HepG2 (cell line): ENCODE results near the gene NPC1. TPM values are rescaled to one million over a fixed set of nuclear protein-coding genes. Genes with fewer than 3 reads are reported as not detected.

Experiments
- BATF2 ChIP-seq: sonication (generic); formaldehyde crosslinking; IDR thresholded peaks from 2 replicates; pipeline ENCODE4 v1.8.0; 2022; ENCODE audit warnings: mild to moderate bottlenecking, missing genetic modification reagents, moderate library complexity
- HDAC2 ChIP-seq: sonication (generic); formaldehyde crosslinking; IDR thresholded peaks from 2 replicates; pipeline ENCODE4 v1.4.0; 2020; ENCODE audit warnings: missing genetic modification reagents
- HINFP ChIP-seq: sonication (generic); formaldehyde crosslinking; IDR thresholded peaks from 2 replicates; pipeline ENCODE4 v1.4.0; 2020; ENCODE audit warnings: low read depth, mild to moderate bottlenecking, missing genetic modification reagents
- HMGA1 ChIP-seq: sonication (generic); formaldehyde crosslinking; conservative IDR thresholded peaks from 2 replicates; pipeline ENCODE4 v1.4.0; 2020; ENCODE audit warnings: missing genetic modification reagents
- ISL2 ChIP-seq: sonication (generic); formaldehyde crosslinking; IDR thresholded peaks from 2 replicates; pipeline ENCODE4 v1.5.0; 2020; ENCODE audit warnings: missing genetic modification reagents
- JUND ChIP-seq: sonication (generic); formaldehyde crosslinking; IDR thresholded peaks from 2 replicates; pipeline ENCODE4 v1.8.0; 2022; ENCODE audit warnings: mild to moderate bottlenecking, missing genetic modification reagents
- KDM5B ChIP-seq: sonication (generic); formaldehyde crosslinking; IDR thresholded peaks from 2 replicates; pipeline ENCODE4 v1.4.0; 2020; ENCODE audit warnings: missing genetic modification reagents, mild to moderate bottlenecking, borderline replicate concordance
- KLF6 ChIP-seq: IDR thresholded peaks from 2 replicates; pipeline ENCODE4 v1.8.0; 2016; ENCODE audit warnings: missing biosample characterization, missing genetic modification reagents
- MZF1 ChIP-seq: sonication (generic); formaldehyde crosslinking; IDR thresholded peaks from 2 replicates; pipeline ENCODE4 v1.8.1; 2023; ENCODE audit warnings: mild to moderate bottlenecking, missing genetic modification reagents, borderline replicate concordance
- NFIB ChIP-seq: sonication (generic); formaldehyde crosslinking; IDR thresholded peaks from 2 replicates; pipeline ENCODE4 v1.9.0; 2021; ENCODE audit warnings: missing genetic modification reagents, mild to moderate bottlenecking, borderline replicate concordance
- PRDM15 ChIP-seq: sonication (generic); formaldehyde crosslinking; IDR thresholded peaks from 2 replicates; pipeline ENCODE4 v1.4.0; 2020; ENCODE audit warnings: missing genetic modification reagents
- TFDP1 ChIP-seq: IDR thresholded peaks from 2 replicates; pipeline ENCODE4 v1.6.1; 2016; ENCODE audit warnings: missing compliant biosample characterization, missing genetic modification reagents, borderline replicate concordance
- ZHX2 ChIP-seq, 2 experiments: sonication (generic) in 1 of 2; formaldehyde crosslinking in 1 of 2; IDR thresholded peaks; 2 replicates each; pipeline versions ENCODE4 v1.6.1 to v1.9.0; 2014 to 2022; ENCODE audit warnings: antibody characterized with exemption in 1 of 2, borderline replicate concordance in 1 of 2, inconsistent platforms in 1 of 2, low read depth in 1 of 2, missing genetic modification reagents in 1 of 2
- polyA plus RNA-seq, 8 experiments: library from polyadenylated mRNA; depleted of rRNA in 3 of 8; stranded (reverse) in 7 of 8; unstranded in 1 of 8; fragments of >200 nt; fragmentation: Illumina TruSeq in 4 of 8; extraction: Trizol in 4 of 8; gene quantifications; 2 replicates each; pipeline versions ENCODE4 v1.2.1 to v1.2.3, GENCODE V29; 2011 to 2016; ENCODE audit warnings: low read depth in 4 of 8, missing spikeins in 1 of 8, mixed read lengths in 1 of 8; ENCODE audit not compliant: insufficient read depth in 1 of 8
- total RNA-seq, 5 experiments: library from RNA; depleted of rRNA; stranded (reverse); fragments of >200 nt; fragmentation: Illumina TruSeq; extraction: Trizol; gene quantifications; 2 replicates each; pipeline ENCODE4 v1.2.3, GENCODE V29; 2016; ENCODE audit warnings: low read depth in 1 of 5

NPC1 gene
- total and polyA plus RNA-seq, 2 of the 13 experiments (the other 11 are each of a cell fraction or from before 2014, with no cell fraction given), result 46.5 to 114 TPM

GRCh38 chr18:23503038-23503962 is 83.0 kb downstream of the NPC1 start, which contains the start of gene RMC1 (continued):
- TF ChIP-seq ZHX2 (IDR thresholded peaks at IDR 0.05; ENCODE audit: low read depth) (no peak), ZHX2 (CRISPR knock-in tag; IDR thresholded peaks at IDR 0.05; ENCODE audit: borderline replicate concordance) (no peak), HINFP (CRISPR knock-in tag) (peak; percentile 94), BATF2 (peak; percentile 82; the same call in 1 of the 2 replicates), HMGA1 (CRISPR knock-in tag) (no peak), TFDP1 (no peak), MZF1 (CRISPR knock-in tag) (no peak), HDAC2 (no peak), KLF6 (no peak), ISL2 (CRISPR knock-in tag) (no peak; the same call in 1 of the 2 replicates), KDM5B (CRISPR knock-in tag) (peak; percentile 85), PRDM15 (CRISPR knock-in tag) (peak; percentile 36; the same call in 1 of the 2 replicates), NFIB (no peak), JUND (no peak)
